OCI-LY3 (cell line): ENCODE results near the gene PRR13.

Experiments used
- H2AFZ ChIP-seq: fragments of 200-600, 300-600 bp; shearing (Covaris generic); 2 replicates; pipeline ENCODE4 v1.6.0; 2014; ENCODE audit warnings: antibody characterized with exemption, low read depth, low read length
- H3K27ac ChIP-seq: fragments of 200-600, 300-600 bp; sonication (generic); 2 replicates; pipeline ENCODE4 v1.5.1; 2014; ENCODE audit warnings: mild to moderate bottlenecking, low read length, moderate library complexity, mixed read lengths
- H3K27me3 ChIP-seq: fragments of 200-600, 300-600 bp; sonication (generic); 2 replicates; pipeline ENCODE4 v1.6.1; 2014; ENCODE audit warnings: low read depth, low read length, mixed read lengths
- H3K36me3 ChIP-seq: fragments of 200-600, 300-600 bp; sonication (generic); replicated peaks from 2 replicates; pipeline ENCODE3; 2014; ENCODE audit warnings: low read depth, low read length, mixed read lengths
- H3K4me1 ChIP-seq: fragments of 300-600, 200-600 bp; sonication (generic); 2 replicates; pipeline ENCODE4 v1.6.1; 2014; ENCODE audit warnings: low read length, mixed read lengths
- H3K4me2 ChIP-seq: fragments of 200-600, 300-600 bp; sonication (generic); 2 replicates; pipeline ENCODE4 v1.6.1; 2014; ENCODE audit warnings: low read length, mixed read lengths
- H3K4me3 ChIP-seq: fragments of 300-600, 200-600 bp; sonication (generic); 2 replicates; pipeline ENCODE4 v1.5.1; 2014; ENCODE audit warnings: antibody characterized with exemption, mild to moderate bottlenecking, low read length, moderate library complexity
- H3K79me2 ChIP-seq: fragments of 300-600, 200-600 bp; shearing (Covaris generic); 2 replicates; pipeline ENCODE4 v1.6.1; 2014; ENCODE audit warnings: mild to moderate bottlenecking, low read length, mixed read lengths
- H3K9ac ChIP-seq: fragments of 300-600, 200-600 bp; shearing (Covaris generic); 2 replicates; pipeline ENCODE4 v1.6.0; 2014; ENCODE audit warnings: mild to moderate bottlenecking, low read length, moderate library complexity
- H3K9me3 ChIP-seq: fragments of 200-600, 300-600 bp; shearing (Covaris generic); 2 replicates; pipeline ENCODE4 v1.6.1; 2014; ENCODE audit warnings: low read length, mixed read lengths; ENCODE audit not compliant: insufficient read depth
- H4K20me1 ChIP-seq: fragments of 200-600, 300-600 bp; sonication (generic); 2 replicates; pipeline ENCODE4 v1.6.1; 2016; ENCODE audit warnings: low read length, mixed read lengths; ENCODE audit not compliant: insufficient read depth
- CTCF ChIP-seq: fragments of 200-600, 300-600 bp; sonication (generic); IDR thresholded peaks from 2 replicates; pipeline ENCODE4 v1.5.1; 2014; ENCODE audit warnings: antibody characterized with exemption, low read length, low read depth
- EZH2phosphoT487 ChIP-seq: fragments of 200-600 bp; shearing (Covaris generic); IDR thresholded peaks from 2 replicates; pipeline ENCODE4 v1.6.1; 2018; ENCODE audit warnings: antibody characterized with exemption, mixed run types, low read depth

Gene PRR13

GRCh38 chr12:53465679-53466078 is 24.1 kb downstream of the PRR13 start:
- H3K36me3 ChIP-seq: peaks cover 87% of the 10 kb centered on the region
- H3K4me3 ChIP-seq: no peak overlapping the region
- H3K9me3 ChIP-seq: no peaks in the 10 kb centered on the region
- H3K27ac ChIP-seq: no peak overlapping the region
- H3K27me3 ChIP-seq: no peaks in the 10 kb centered on the region
- H3K4me1 ChIP-seq: no peaks in the 10 kb centered on the region
- H3K4me2 ChIP-seq: no peak overlapping the region
- H3K9ac ChIP-seq: no peak overlapping the region
- no peak overlapping the region for H2AFZ ChIP-seq
- peaks cover 57% of the 10 kb centered on the region for H4K20me1 ChIP-seq
- TF ChIP-seq CTCF (no peak), EZH2phosphoT487 (no peak)
- H3K79me2 ChIP-seq: peaks cover 70% of the 10 kb centered on the region

GRCh38 chr12:53466640-53467039 is 25.1 kb downstream of the PRR13 start:
- no peak overlapping the region for H2AFZ ChIP-seq
- H3K4me2 ChIP-seq: no peak overlapping the region
- H3K4me1 ChIP-seq: no peaks in the 10 kb centered on the region
- H3K4me3 ChIP-seq: no peak overlapping the region
- no peak overlapping the region for H3K9ac ChIP-seq
- H3K27me3 ChIP-seq: no peaks in the 10 kb centered on the region
- no peak overlapping the region for H3K27ac ChIP-seq
- peaks cover 68% of the 10 kb centered on the region for H3K79me2 ChIP-seq
- no peak for TF ChIP-seq CTCF
- no peak for TF ChIP-seq EZH2phosphoT487
- peaks cover 83% of the 10 kb centered on the region for H3K36me3 ChIP-seq
- H4K20me1 ChIP-seq: peaks cover 52% of the 10 kb centered on the region
- H3K9me3 ChIP-seq: no peaks in the 10 kb centered on the region

- Histone ChIP-seq H3K9me3 (no peaks in the 10 kb centered on the region), H3K27ac (no peak overlapping the region), H3K4me1 (no peaks in the 10 kb centered on the region), H4K20me1 (peaks cover 49% of the 10 kb centered on the region), H3K4me2 (no peak overlapping the region), H3K27me3 (no peaks in the 10 kb centered on the region), H2AFZ (no peak overlapping the region), H3K79me2 (peaks cover 68% of the 10 kb centered on the region), H3K36me3 (peaks cover 83% of the 10 kb centered on the region), H3K4me3 (no peak overlapping the region), H3K9ac (no peak overlapping the region)
- TF ChIP-seq EZH2phosphoT487 (no peak), CTCF (no peak)
Measured at GRCh38 chr12:53467082-53467481, 25.5 kb downstream of the PRR13 start.

GRCh38 chr12:53467880-53468279 is 26.3 kb downstream of the PRR13 start:
- H3K9ac ChIP-seq: no peak overlapping the region
- no peaks in the 10 kb centered on the region for H3K27me3 ChIP-seq
- H3K27ac ChIP-seq: no peak overlapping the region
- no peaks in the 10 kb centered on the region for H3K9me3 ChIP-seq
- no peak overlapping the region for H2AFZ ChIP-seq
- peaks cover 68% of the 10 kb centered on the region for H3K79me2 ChIP-seq
- H3K4me3 ChIP-seq: no peak overlapping the region
- no peaks in the 10 kb centered on the region for H3K4me1 ChIP-seq
- TF ChIP-seq EZH2phosphoT487 (no peak), CTCF (no peak)
- peaks cover 45% of the 10 kb centered on the region for H4K20me1 ChIP-seq
- no peak overlapping the region for H3K4me2 ChIP-seq
- peaks cover 83% of the 10 kb centered on the region for H3K36me3 ChIP-seq
